Measurements from ENCODE around the gene REV3L. TPM values are rescaled to one million over a fixed set of nuclear protein-coding genes. Genes with fewer than 3 reads are reported as not detected.

REV3L gene
- total and polyA plus RNA-seq, 2 donors (not counting 3 experiments of a cell fraction or from before 2014, with no cell fraction given) = 6.0 to 22.7 TPM

GRCh38 chr6:111263837-111264236, 219.2 kb downstream of the REV3L start:
- intact Hi-C loops (cut with micrococcal nuclease) (no loop called here), dilution Hi-C loops (cut with MboI; ENCODE audit: extremely low pct_ligation_motif_present, low sequenced_read_pairs) (no loop called here)
- no peak overlapping the region for H2AFZ ChIP-seq (ENCODE audit: low read depth, low read length)
- H3K9ac ChIP-seq (replicated peaks; ENCODE audit: extremely low read depth, insufficient read depth, low read length) = no peak overlapping the region
- no peak overlapping the region for H3K4me2 ChIP-seq (ENCODE audit: insufficient read depth, low read length)
- no peaks in the 10 kb centered on the region for H3K27me3 ChIP-seq (ENCODE audit: control insufficient read depth in 2 of 2, insufficient read depth in 2 of 2, low read length in 2 of 2)
- peaks cover 14% of the 10 kb centered on the region for H3K79me2 ChIP-seq (ENCODE audit: control insufficient read depth, insufficient read depth, low read length)
- peaks cover 8% of the 10 kb centered on the region for H3K4me1 ChIP-seq (ENCODE audit: control insufficient read depth, extremely low read depth, insufficient read depth, low read length)
- no peak overlapping the region for H3K27ac ChIP-seq (ENCODE audit: insufficient read depth, low read depth, low read length)
- DNase-seq (ENCODE audit: low read depth, low spot score) = peak; percentile 49
- H3K36me3 ChIP-seq (ENCODE audit: control insufficient read depth in 2 of 2, extremely low read depth in 1 of 2, insufficient read depth in 2 of 2, low read length in 2 of 2) = peaks cover 2 to 11% of the 10 kb centered on the region in 2 experiments
- FAIRE-seq = no peak
- no peak overlapping the region for H3K4me3 ChIP-seq (replicated peaks in 1 of 3; ENCODE audit: insufficient read depth in 1 of 3, low read depth in 1 of 3, low read length in 3 of 3)
- POLR2A ChIA-PET = no interaction called here
- CTCF ChIA-PET = interaction anchor here (0.7 kb wide), 1 partner anchor 388 kb away, joined by 3 read pairs; no protein-coding TSS in a partner anchor
- BruUV-seq (replicated peaks) = no TSS peak
- no peaks in the 10 kb centered on the region for H4K20me1 ChIP-seq (replicated peaks; ENCODE audit: control insufficient read depth, extremely low read depth, insufficient read depth, low read length)
- TF ChIP-seq JUN (IDR thresholded peaks at IDR 0.05; ENCODE audit: borderline replicate concordance, insufficient read depth, insufficient read length, low read depth) (peak; percentile 53), FOS (IDR thresholded peaks at IDR 0.05; ENCODE audit: borderline replicate concordance, insufficient read depth, low read length) (peak; percentile 95), POLR2A (IDR thresholded peaks at IDR 0.05; ENCODE audit: low read depth, low read length) (no peak), POLR2AphosphoS5 (IDR thresholded peaks at IDR 0.05; ENCODE audit: insufficient read depth, low read depth, low read length) (no peak)
- H3K9me1 ChIP-seq (replicated peaks; ENCODE audit: control insufficient read depth, extremely low read depth, insufficient read depth, low read length) = no peaks in the 10 kb centered on the region
- H3K9me3 ChIP-seq (replicated peaks; ENCODE audit: control insufficient read depth, insufficient read depth, low read length) = no peaks in the 10 kb centered on the region

- ChIA-PET CTCF (interaction anchor here (2.2 to 2.7 kb wide), 2 partner anchors 218 to 223 kb away, joined by 20 to 73 read pairs; partner anchors contain the start of gene REV3L), POLR2A (no interaction called here)
- Histone ChIP-seq H4K20me1 (replicated peaks; ENCODE audit: control insufficient read depth, extremely low read depth, insufficient read depth, low read length) (no peaks in the 10 kb centered on the region), H3K9me3 (replicated peaks; ENCODE audit: control insufficient read depth, insufficient read depth, low read length) (no peaks in the 10 kb centered on the region), H3K4me3 (replicated peaks in 1 of 3; ENCODE audit: insufficient read depth in 1 of 3, low read depth in 1 of 3, low read length in 3 of 3) (no peak overlapping the region), H3K79me2 (ENCODE audit: control insufficient read depth, insufficient read depth, low read length) (peaks cover 11% of the 10 kb centered on the region), H3K9me1 (replicated peaks; ENCODE audit: control insufficient read depth, extremely low read depth, insufficient read depth, low read length) (no peaks in the 10 kb centered on the region), H2AFZ (ENCODE audit: low read depth, low read length) (no peak overlapping the region), H3K9ac (replicated peaks; ENCODE audit: extremely low read depth, insufficient read depth, low read length) (no peak overlapping the region), H3K4me1 (ENCODE audit: control insufficient read depth, extremely low read depth, insufficient read depth, low read length) (peaks cover 11% of the 10 kb centered on the region), H3K27me3 (ENCODE audit: control insufficient read depth in 2 of 2, insufficient read depth in 2 of 2, low read length in 2 of 2) (peaks cover 4 to 15% of the 10 kb centered on the region in 2 experiments), H3K36me3 (ENCODE audit: control insufficient read depth in 2 of 2, extremely low read depth in 1 of 2, insufficient read depth in 2 of 2, low read length in 2 of 2) (no peaks in the 10 kb centered on the region), H3K4me2 (ENCODE audit: insufficient read depth, low read length) (peak overlapping the region; percentile 38), H3K27ac (ENCODE audit: insufficient read depth, low read depth, low read length) (no peak overlapping the region)
- intact Hi-C loops (cut with micrococcal nuclease) = no loop called here
- FAIRE-seq = no peak
- dilution Hi-C loops (cut with MboI; ENCODE audit: extremely low pct_ligation_motif_present, low sequenced_read_pairs) = no loop called here
- no peak for DNase-seq (ENCODE audit: low read depth, low spot score)
- TF ChIP-seq POLR2A (IDR thresholded peaks at IDR 0.05; ENCODE audit: low read depth, low read length) (no peak), MAX (IDR thresholded peaks at IDR 0.05; ENCODE audit: insufficient read depth, insufficient read length) (no peak), CTCF (IDR thresholded peaks at IDR 0.05; ENCODE audit: extremely low read depth in 1 of 2, insufficient read depth in 1 of 2, low read depth in 1 of 2, low read length in 2 of 2) (no peak), FOS (IDR thresholded peaks at IDR 0.05; ENCODE audit: borderline replicate concordance, insufficient read depth, low read length) (no peak), MYC (IDR thresholded peaks at IDR 0.05; ENCODE audit: low read depth, low read length) (no peak), POLR2AphosphoS5 (IDR thresholded peaks at IDR 0.05; ENCODE audit: insufficient read depth, low read depth, low read length) (no peak), JUN (IDR thresholded peaks at IDR 0.05; ENCODE audit: borderline replicate concordance, insufficient read depth, insufficient read length, low read depth) (no peak), EZH2 (IDR thresholded peaks at IDR 0.05; ENCODE audit: borderline replicate concordance, low read depth, low read length, severe bottlenecking) (no peak), GATA2 (IDR thresholded peaks at IDR 0.05; ENCODE audit: insufficient read depth, insufficient read length, low read depth, low read length) (no peak)
- no TSS peak for BruUV-seq (replicated peaks)
Observed at GRCh38 chr6:111260570-111261298, 222.3 kb downstream of the REV3L start.

Data from endothelial cell of umbilical vein (primary cell).